Natural killer cell (primary cell): ENCODE results near the gene ADPRH. TPM values are rescaled to one million over a fixed set of nuclear protein-coding genes. Genes with fewer than 3 reads are reported as not detected.

Experiments used
- ATAC-seq, 3 donors: fragments of 150-1000 bp in 2 of 3; fragments of 200-7000 bp in 1 of 3; cut with Tn5 transposase; 1 replicate in 1 of 3; 2 replicates in 2 of 3; pipeline ENCODE4 v1.10.0; 2021; ENCODE audit warnings: mild to moderate bottlenecking in 2 of 3, moderate library complexity in 2 of 3
- DNase-seq, 2 donors: peaks; one replicate each; pipeline versions ENCODE4 v3.0.0 to v3.0.0-alpha.2; 2013 to 2021; ENCODE audit warnings: mixed read lengths in 1 of 2
- H3K27ac ChIP-seq: one replicate; pipeline ENCODE4 v1.5.1; 2013; ENCODE audit warnings: mild to moderate bottlenecking, low read length
- H3K27me3 ChIP-seq: one replicate; pipeline ENCODE4 v1.6.1; 2013; ENCODE audit warnings: low read length; ENCODE audit not compliant: control insufficient read depth, insufficient read depth
- H3K36me3 ChIP-seq: one replicate; pipeline ENCODE4 v1.6.1; 2013; ENCODE audit warnings: low read length; ENCODE audit not compliant: control insufficient read depth, insufficient read depth
- H3K4me1 ChIP-seq: one replicate; pipeline ENCODE4 v1.6.1; 2013; ENCODE audit warnings: low read length; ENCODE audit not compliant: control insufficient read depth, insufficient read depth
- H3K4me3 ChIP-seq: one replicate; pipeline ENCODE4 v1.5.1; 2013; ENCODE audit warnings: low read length
- H3K9me3 ChIP-seq: one replicate; pipeline ENCODE4 v1.6.1; 2013; ENCODE audit warnings: low read length; ENCODE audit not compliant: control insufficient read depth, insufficient read depth
- H3K27ac Mint-ChIP-seq, 2 donors: one replicate each; pipeline ENCODE4 v1.8.0; 2022; ENCODE audit warnings: mild to moderate bottlenecking in 2 of 2, mixed read lengths in 2 of 2, moderate library complexity in 1 of 2
- H3K27me3 Mint-ChIP-seq, 2 donors: one replicate each; pipeline ENCODE4 v1.8.0; 2022; ENCODE audit warnings: low read depth in 2 of 2, mixed read lengths in 2 of 2
- H3K36me3 Mint-ChIP-seq: one replicate; pipeline ENCODE4 v1.8.0; 2022; ENCODE audit warnings: mixed read lengths
- H3K4me1 Mint-ChIP-seq, 2 donors: one replicate each; pipeline ENCODE4 v1.8.0; 2022; ENCODE audit warnings: mixed read lengths in 2 of 2
- H3K4me3 Mint-ChIP-seq: one replicate; pipeline ENCODE4 v1.8.0; 2022; ENCODE audit warnings: mild to moderate bottlenecking, moderate library complexity, mixed read lengths
- H3K9me3 Mint-ChIP-seq, 2 donors: one replicate each; pipeline ENCODE4 v1.8.0; 2022; ENCODE audit warnings: mixed read lengths in 2 of 2
- CTCF ChIP-seq: fragments of 200-600 bp; IDR thresholded peaks from one replicate; pipeline ENCODE4 v1.8.0; 2022; ENCODE audit warnings: antibody characterized with exemption
- WGBS: methylation state at CpG from one replicate; pipeline ENCODE4 v1.1.7; 2013; ENCODE audit warnings: missing lambda C conversion rate; ENCODE audit not compliant: insufficient coverage; 5-methylcytosine and 5-hydroxymethylcytosine counted together
- intact Hi-C: fragments of 100-400 bp; cut with micrococcal nuclease; formaldehyde crosslinking; loops from one replicate; pipeline ENCODE4 v1.14.2; 2022
- total RNA-seq, 4 donors: library from RNA; stranded (reverse); fragments of 120-200 nt in 1 of 4; gene quantifications; one replicate each; pipeline versions ENCODE4 v1.2.3 to v1.2.4, GENCODE V29; 2013 to 2022

ADPRH gene
- total RNA-seq, 3 donors from 2014 or later (not counting 1 experiment from before 2014, with no cell fraction given): 3.8 to 6.2 (median 4.5) TPM

- 95% methylated on average over 8 of the region's 10 CpGs for WGBS
- intact Hi-C loops: no loop called here
- Mint-ChIP-seq H3K4me1 (peaks cover 11 to 15% of the 10 kb centered on the region in 2 donors), H3K27me3 (peaks cover 0 to 3% of the 10 kb centered on the region in 2 donors), H3K36me3 (no peaks in the 10 kb centered on the region), H3K27ac (no peak overlapping the region), H3K4me3 (no peak overlapping the region), H3K9me3 (no peaks in the 10 kb centered on the region)
- no peak for TF ChIP-seq CTCF
- H3K4me3 ChIP-seq: no peak overlapping the region
- DNase-seq: no peak
- no peak for ATAC-seq
- peaks cover 10% of the 10 kb centered on the region for H3K4me1 ChIP-seq
- H3K9me3 ChIP-seq: no peaks in the 10 kb centered on the region
- H3K36me3 ChIP-seq: no peaks in the 10 kb centered on the region
- H3K27me3 ChIP-seq: no peaks in the 10 kb centered on the region
- no peak overlapping the region for H3K27ac ChIP-seq
Observed at GRCh38 chr3:119635719-119636118, 56.4 kb downstream of the ADPRH start.

- Histone ChIP-seq H3K4me3 (no peak overlapping the region), H3K4me1 (peaks cover 10% of the 10 kb centered on the region), H3K9me3 (no peaks in the 10 kb centered on the region), H3K27me3 (no peaks in the 10 kb centered on the region), H3K36me3 (no peaks in the 10 kb centered on the region), H3K27ac (no peak overlapping the region)
- H3K27me3 Mint-ChIP-seq: peaks cover 0 to 3% of the 10 kb centered on the region in 2 donors
- DNase-seq: no peak
- no peak overlapping the region for H3K4me3 Mint-ChIP-seq
- intact Hi-C loops: no loop called here
- no peak for TF ChIP-seq CTCF
- no peak overlapping the region for H3K27ac Mint-ChIP-seq
- WGBS: 79% methylated on average over 1 of the region's 1 CpG
- no peaks in the 10 kb centered on the region for H3K9me3 Mint-ChIP-seq
- H3K4me1 Mint-ChIP-seq: peaks cover 11 to 15% of the 10 kb centered on the region in 2 donors
- no peaks in the 10 kb centered on the region for H3K36me3 Mint-ChIP-seq
- ATAC-seq: no peak
Observed at GRCh38 chr3:119636249-119636648, 57.0 kb downstream of the ADPRH start.

- WGBS: 88% methylated on average over 3 of the region's 4 CpGs
- H3K9me3 ChIP-seq: no peaks in the 10 kb centered on the region
- DNase-seq: no peak
- no peaks in the 10 kb centered on the region for H3K36me3 ChIP-seq
- H3K27me3 ChIP-seq: no peaks in the 10 kb centered on the region
- peaks cover 11 to 15% of the 10 kb centered on the region in 2 donors for H3K4me1 Mint-ChIP-seq
- TF ChIP-seq CTCF: no peak
- intact Hi-C loops: no loop called here
- no peaks in the 10 kb centered on the region for H3K36me3 Mint-ChIP-seq
- ATAC-seq: no peak
- H3K9me3 Mint-ChIP-seq: no peaks in the 10 kb centered on the region
- no peak overlapping the region for H3K27ac ChIP-seq
- no peak overlapping the region for H3K4me3 ChIP-seq
- no peak overlapping the region for H3K4me3 Mint-ChIP-seq
- H3K4me1 ChIP-seq: peaks cover 10% of the 10 kb centered on the region
- H3K27ac Mint-ChIP-seq: no peak overlapping the region
- H3K27me3 Mint-ChIP-seq: peaks cover 0 to 3% of the 10 kb centered on the region in 2 donors
Observed at GRCh38 chr3:119636891-119637611, 57.8 kb downstream of the ADPRH start.
